Measurements from ENCODE around the gene CERT1.

DNA sequence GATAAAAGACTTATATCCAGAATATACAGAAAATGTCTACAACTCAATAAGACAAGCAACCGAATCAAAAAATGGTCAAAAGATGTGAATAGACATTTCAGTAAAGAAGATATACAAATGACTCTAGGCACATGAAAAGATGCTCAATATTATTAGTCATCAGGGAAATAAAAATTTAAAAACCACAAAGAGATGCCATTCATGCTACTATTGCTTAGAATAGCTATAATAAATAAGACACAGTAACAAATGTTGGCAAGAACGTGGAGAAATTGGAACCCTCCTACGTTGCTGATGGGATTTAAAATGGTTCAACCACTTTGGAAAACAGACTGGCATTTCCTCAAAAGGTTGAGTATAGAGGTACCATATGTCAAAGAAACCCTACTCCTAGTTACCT lies 40.0 kb upstream of the CERT1 start:
- TF ChIP-seq, protein P1, sequence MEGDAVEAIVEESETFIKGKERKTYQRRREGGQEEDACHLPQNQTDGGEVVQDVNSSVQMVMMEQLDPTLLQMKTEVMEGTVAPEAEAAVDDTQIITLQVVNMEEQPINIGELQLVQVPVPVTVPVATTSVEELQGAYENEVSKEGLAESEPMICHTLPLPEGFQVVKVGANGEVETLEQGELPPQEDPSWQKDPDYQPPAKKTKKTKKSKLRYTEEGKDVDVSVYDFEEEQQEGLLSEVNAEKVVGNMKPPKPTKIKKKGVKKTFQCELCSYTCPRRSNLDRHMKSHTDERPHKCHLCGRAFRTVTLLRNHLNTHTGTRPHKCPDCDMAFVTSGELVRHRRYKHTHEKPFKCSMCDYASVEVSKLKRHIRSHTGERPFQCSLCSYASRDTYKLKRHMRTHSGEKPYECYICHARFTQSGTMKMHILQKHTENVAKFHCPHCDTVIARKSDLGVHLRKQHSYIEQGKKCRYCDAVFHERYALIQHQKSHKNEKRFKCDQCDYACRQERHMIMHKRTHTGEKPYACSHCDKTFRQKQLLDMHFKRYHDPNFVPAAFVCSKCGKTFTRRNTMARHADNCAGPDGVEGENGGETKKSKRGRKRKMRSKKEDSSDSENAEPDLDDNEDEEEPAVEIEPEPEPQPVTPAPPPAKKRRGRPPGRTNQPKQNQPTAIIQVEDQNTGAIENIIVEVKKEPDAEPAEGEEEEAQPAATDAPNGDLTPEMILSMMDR (IDR thresholded peaks at IDR 0.05), result no peak
- no peak for TF ChIP-seq POLR2AphosphoS5 (IDR thresholded peaks at IDR 0.05)
- no peak for TF ChIP-seq POLR2A (IDR thresholded peaks at IDR 0.05)

All from prostate gland (tissue), 2 donors.